GM19372 (cell line): Measurements from ENCODE around the gene POC1A.
"Not testable (repeated sequence)": the region's sequence is repeated elsewhere in the genome, so short reads cannot be mapped to it uniquely, and the experiment has no call there.

Source experiments
- ATAC-seq: cut with Tn5 transposase; IDR thresholded peaks from one replicate; pipeline ENCODE4 v1.9.1; 2021; ENCODE audit warnings: mild to moderate bottlenecking, low read depth, moderate library complexity; ENCODE audit not compliant: unreplicated experiment

POC1A gene

GRCh38 chr3:52054661-52055511 is 99.3 kb downstream of the POC1A start:
- no peak for ATAC-seq

DNA sequence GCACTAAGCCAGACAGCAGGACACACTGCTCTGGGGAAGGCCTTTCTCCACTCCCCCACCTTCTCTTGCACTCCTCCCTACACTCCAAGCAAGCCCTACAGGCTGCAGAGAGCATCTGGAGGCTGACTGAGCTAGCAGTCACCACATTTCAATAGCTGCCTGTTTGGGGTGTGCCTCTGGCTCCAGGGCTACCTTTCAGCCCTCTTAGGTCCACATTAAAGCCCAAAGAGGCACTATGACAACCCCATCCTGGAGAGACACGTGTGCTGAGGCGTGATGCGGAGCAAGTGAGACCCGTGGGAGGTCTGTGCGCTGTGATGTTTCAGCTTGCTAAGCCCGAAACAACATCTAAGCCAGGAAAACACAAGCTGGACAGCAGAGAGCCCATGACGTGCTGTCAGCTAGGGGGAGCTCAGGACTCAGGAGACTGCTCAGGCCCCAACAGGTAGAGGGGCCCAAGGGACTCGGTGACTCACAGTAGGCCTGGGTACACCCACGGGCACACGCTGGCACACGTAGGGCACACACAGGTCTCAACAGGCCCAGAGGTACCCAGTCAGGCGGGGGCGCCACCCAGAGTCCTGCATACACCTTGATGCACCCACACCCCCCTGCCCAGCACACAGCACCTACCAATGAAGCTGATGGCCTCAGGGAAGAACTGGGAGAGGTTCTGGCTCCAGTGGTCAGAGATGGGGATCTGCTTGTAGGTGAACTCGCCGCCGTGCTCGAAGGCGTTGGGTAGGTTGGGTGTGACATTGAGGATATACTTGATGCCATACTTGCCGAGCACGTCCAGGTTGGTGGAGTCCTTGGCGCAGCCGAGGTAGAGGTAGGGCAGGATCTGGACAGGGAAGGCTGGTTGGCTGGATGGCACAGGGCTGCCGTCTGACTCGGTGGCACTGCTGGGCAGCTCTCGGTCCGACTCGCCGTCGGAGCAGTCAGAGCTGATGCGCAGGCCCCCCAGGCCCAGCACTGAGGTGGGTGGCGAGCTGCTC is 100.6 kb downstream of the POC1A start:
- no peak for ATAC-seq

DNA sequence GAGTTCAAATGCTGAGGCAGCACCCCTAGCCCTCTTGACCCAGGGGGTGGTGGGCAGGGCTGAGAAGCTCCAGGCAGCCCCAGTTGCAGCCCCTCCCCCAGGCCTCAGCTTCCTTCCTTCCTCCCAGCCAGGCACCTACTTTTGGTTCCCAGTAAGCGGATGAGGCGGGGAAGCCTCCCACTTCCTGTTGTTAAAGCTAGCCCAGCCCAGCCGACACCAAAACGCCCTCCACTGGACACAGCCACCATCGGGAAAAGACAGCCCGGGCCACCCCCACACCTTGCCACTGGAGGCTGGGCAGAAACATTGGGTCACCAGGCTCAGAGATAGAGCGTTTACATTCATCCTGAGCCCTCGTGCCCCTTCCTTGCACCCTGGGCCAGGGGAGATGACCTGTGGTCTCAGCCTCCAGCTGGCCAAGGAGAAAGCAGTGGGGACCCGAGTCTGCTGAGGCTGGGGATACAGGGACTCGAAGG is 101.4 kb downstream of the POC1A start:
- no peak for ATAC-seq

GRCh38 chr3:52051444-52051843 is 102.8 kb downstream of the POC1A start:
- no peak for ATAC-seq

DNA sequence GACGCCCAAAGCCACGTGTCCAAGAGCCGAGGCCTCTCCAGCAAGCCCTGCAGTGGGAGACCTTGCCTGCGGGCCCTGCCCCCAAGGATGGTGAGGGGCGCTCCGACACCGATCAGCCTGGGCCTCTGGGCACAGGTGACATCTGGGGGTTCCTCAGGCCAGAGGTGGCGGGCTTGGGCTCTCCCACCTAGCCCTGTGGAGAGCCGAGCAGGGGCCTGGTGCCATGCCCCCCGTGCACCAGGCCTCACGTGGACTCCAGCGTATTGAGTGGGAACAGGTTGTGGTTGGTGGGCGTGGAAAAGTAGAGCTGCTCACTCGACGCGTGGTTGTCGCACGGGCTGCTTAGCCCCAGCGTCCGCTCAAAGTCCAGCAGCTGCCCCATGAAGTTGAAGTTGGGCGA is 103.7 kb downstream of the POC1A start:
- ATAC-seq = no peak

- no peak for ATAC-seq
Observed at GRCh38 chr3:52049503-52049902, 104.7 kb downstream of the POC1A start.

DNA sequence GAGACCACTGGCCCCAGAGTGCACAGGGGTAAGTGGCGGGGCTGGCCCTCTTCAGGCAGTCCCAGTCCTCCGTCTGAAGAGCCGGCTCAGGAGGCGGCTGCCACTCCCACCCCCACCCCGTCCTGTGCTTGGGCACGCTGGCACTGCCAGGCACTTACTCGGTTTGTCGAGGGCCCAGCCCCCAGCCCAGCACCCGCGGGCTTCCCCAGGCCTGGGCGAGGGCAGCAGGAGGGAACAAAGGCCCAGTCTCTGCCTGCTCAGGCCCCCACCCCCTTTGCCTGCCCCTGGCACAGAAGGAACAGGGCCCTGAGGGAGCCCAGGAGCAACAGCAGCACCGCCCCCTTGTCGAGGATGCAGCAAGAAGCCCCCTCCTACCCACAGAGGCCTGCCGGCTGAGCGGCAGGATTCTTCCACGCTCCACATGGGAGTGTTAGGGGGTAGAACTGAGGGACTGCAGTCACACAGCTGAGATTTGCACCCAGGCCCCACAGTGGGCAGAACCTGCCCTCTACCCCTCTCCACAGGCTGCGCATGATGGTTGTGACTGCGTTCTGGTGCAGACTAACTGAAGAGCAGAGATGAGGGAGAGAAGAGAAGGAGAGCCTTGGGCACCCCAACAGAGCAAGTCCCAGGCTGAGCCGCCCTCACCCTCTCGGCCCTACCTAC is 106.8 kb downstream of the POC1A start:
- no peak for ATAC-seq

GRCh38 chr3:52046902-52047239 is 107.4 kb downstream of the POC1A start:
- ATAC-seq = no peak

DNA sequence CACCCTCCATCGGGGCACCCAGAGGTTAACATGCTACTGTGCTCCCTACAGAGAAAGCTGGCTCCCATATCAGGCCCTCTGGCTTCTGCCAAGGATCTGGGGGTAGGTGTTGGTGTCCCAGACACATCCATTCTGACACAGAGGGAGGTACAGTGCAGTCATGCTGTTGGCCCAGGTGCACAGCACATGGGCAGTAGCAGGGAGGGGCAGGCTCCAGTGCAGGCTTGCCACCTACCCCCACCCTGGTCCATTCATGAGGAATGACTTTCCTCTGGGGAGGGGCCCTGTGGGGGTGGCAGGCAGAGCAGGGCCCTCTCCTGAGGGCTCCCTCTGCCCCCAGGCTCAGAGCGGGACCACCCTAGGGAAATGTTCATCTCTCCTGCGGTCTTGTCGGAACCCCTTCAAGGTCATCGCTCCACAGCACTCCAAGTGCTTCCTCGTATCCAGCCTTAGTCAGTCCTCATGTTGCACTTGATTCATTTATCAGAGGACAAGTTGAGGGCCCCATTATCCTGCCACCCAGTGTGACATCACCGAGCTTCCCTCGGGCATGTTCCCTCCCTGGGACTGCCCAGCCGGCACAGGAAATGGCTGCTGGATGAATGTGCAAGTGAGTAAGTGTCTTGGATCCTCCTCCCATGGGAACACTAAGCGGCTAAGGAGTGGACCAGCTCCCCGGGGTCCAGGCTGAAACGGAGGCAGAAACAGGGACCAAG is 107.9 kb downstream of the POC1A start:
- no peak for ATAC-seq

GRCh38 chr3:52044869-52045619 is 109.2 kb downstream of the POC1A start:
- ATAC-seq = no peak

- ATAC-seq = no peak
Observed at GRCh38 chr3:52043750-52044149, 110.5 kb downstream of the POC1A start.

- not testable (repeated sequence) for ATAC-seq
Observed at GRCh38 chr3:52043039-52043438, 111.2 kb downstream of the POC1A start.

- ATAC-seq = no peak
Observed at GRCh38 chr3:52041118-52041731, 113.0 kb downstream of the POC1A start.

DNA sequence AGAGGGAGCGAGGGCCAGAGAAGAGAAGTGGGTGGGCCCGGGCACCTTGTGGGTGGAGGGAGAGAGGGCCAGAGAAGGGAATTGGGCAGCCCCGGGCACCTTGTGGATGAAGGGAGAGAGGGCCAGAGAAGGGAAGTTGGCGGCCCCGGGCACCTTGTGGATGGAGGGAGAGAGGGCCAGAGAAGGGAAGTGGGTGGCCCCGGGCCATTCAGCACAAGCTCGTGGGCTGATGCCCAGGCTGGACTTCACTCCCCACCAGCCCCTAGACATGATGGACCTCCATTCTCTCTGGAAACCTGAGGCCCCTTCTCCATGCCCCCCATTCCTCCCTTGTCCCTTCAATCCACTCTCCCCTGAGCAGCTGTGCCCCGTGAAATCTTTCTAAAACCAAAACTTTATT is 113.6 kb downstream of the POC1A start:
- ATAC-seq = no peak

DNA sequence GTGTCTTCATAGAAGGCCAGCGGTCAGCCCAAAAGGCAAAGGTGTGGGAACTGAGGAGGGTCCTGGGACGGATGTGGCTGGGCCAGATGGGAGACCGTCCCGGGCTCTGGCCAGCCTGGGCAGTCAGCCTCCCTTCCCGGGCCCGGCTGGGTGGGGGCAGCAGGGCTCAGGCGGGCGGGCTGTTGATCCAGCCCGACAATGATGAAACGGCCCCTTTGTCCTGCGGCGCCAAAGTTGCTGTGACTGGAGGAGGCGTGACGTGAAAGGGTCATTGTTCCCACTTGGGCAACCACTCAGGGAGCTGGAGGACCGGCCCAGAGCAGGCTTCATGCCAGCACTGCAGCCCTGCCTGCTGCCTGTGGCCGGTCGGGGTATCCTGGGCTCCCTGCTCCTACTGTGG is 114.4 kb downstream of the POC1A start:
- no peak for ATAC-seq

DNA sequence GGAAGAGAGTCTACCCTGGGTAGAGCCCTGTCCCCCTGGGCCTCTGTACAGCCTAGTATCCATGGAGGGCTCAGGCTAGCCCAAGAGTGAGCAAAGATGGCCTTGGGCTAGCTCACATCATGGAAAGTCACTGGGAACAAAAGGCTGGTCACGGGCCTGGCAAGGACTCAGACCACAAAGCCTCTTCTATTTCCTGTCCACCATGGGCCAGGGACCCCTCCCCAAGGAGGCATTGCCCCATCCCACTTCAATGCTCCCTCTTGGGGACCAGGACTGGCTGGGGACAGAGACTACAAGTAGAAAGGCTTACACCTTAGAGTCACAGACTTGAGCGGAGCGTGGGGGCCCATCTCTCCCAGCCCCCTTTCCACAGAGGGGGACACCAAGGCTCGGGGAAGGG is 114.8 kb downstream of the POC1A start:
- ATAC-seq = no peak

DNA sequence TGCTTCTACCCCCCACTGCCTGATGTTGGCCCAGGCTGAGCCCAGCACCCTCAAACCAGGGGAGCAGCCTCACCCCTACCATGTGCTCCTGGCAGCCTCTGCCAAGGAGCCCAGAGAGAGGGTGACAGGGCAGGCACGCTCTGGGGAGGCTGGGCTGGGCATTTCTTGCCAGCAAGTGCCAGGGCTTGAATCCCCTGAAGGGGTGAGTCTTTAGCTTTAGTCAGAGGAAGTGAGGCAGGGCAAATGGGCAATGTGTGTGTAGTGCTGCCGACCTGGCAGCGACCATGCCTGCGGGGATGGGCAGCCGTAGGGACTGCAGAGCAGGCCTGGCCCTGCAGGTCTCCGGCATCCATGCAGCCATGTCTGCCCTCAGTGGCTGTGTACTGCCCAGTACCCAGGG is 116.0 kb downstream of the POC1A start:
- ATAC-seq = no peak

DNA sequence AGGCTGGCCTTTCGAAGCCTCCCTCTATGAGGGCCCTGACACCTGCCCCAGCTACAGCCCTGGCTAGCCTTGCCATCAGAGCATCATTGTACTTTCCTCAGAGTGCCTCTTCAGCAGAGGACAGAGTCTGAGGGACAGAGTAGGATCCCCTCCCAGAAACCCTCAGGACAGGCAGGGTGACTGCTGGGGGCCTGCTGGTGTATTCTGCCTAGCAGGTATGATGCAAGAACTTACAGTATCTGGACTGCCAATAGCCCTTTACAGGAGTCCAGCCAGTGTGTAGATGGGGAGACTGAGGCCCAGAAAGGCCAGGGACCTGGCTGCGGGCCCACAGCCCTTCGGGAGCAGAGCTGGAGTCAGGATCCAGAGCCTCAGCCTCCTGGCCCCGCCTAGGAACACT is 116.9 kb downstream of the POC1A start:
- no peak for ATAC-seq

GRCh38 chr3:52036829-52037228 is 117.4 kb downstream of the POC1A start:
- no peak for ATAC-seq
